AG09309 (cell line): ENCODE measurements around the gene HPCAL4.

ENCODE experiments used
- DNase-seq: peaks from one replicate; pipeline ENCODE4 v3.0.0-alpha.2; 2010; ENCODE audit warnings: low read depth
- H3K4me3 ChIP-seq: 2 replicates; pipeline ENCODE4 v1.5.1; 2011; ENCODE audit warnings: mild to moderate bottlenecking, low read depth, low read length, moderate library complexity; ENCODE audit not compliant: control insufficient read depth
- TF ChIP-seq, protein P1 (sequence below): IDR thresholded peaks from 2 replicates; pipeline ENCODE4 v1.5.1; 2011; ENCODE audit warnings: mild to moderate bottlenecking, low read depth, low read length, inconsistent platforms; ENCODE audit not compliant: insufficient read depth, control insufficient read depth; ENCODE audit errors: missing control alignments

The HPCAL4 gene

DNA sequence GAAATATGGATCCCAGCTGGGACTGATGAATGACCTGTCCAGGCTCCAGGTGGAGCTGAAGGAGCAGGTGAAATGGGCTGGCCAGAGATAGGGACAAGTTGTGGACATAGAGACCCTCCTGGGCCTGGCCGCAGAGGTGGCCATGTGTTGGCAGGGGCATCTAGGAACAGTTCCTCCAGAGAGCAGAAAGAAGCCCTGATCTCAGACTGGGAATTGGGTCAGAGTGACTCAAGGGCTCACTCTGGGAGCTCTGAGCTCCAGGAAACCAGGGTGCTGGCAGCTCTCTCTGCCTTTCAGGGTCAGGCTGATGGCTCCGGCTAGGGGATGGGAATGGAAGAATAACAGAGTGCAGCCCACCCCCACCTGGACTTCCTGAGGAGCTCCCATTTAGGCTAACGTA is 22.3 kb downstream of the HPCAL4 start:
- no peak overlapping the region for H3K4me3 ChIP-seq
- TF ChIP-seq, protein P1, sequence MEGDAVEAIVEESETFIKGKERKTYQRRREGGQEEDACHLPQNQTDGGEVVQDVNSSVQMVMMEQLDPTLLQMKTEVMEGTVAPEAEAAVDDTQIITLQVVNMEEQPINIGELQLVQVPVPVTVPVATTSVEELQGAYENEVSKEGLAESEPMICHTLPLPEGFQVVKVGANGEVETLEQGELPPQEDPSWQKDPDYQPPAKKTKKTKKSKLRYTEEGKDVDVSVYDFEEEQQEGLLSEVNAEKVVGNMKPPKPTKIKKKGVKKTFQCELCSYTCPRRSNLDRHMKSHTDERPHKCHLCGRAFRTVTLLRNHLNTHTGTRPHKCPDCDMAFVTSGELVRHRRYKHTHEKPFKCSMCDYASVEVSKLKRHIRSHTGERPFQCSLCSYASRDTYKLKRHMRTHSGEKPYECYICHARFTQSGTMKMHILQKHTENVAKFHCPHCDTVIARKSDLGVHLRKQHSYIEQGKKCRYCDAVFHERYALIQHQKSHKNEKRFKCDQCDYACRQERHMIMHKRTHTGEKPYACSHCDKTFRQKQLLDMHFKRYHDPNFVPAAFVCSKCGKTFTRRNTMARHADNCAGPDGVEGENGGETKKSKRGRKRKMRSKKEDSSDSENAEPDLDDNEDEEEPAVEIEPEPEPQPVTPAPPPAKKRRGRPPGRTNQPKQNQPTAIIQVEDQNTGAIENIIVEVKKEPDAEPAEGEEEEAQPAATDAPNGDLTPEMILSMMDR: no peak
- no peak for DNase-seq

DNA sequence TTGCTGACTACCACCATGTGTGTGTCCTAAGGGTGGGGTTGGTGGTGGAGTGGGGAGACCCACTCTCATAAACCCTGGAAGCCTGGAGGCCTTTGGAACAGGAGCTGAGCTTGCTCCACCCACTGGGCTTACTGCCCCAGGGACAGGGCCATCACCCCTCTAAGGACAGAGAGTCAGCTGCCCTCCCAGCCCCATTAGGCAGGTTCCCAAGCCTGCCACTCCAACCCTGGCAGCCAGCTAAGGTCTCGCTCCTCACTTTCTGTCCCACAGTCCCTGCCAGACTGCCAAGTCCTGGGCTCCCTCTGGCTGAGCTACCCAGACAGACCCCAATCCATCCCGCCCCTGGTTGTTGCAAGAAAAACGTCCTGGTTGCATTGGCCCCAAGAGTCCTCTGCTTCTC is 23.1 kb downstream of the HPCAL4 start:
- TF ChIP-seq, protein P1: no peak
- H3K4me3 ChIP-seq: no peak overlapping the region
- no peak for DNase-seq

DNA sequence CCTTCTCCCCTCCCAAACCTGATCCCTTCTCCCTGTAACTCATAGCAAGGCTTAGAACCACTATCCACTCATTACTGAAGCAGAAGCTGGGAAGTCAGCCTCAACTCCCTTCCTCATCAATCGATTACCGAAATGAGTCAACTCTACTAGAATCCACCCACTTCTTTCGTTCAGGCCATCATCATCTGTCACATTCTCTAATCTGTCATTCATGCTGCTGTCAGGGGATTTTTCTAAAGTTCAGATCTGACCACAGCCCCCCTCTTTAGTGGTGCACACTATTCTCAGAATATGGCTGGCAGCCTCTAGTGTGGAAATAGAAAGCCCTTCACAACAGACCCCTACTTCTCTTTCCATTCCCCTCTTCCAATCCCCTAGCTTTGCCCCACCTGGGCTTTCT is 24.5 kb downstream of the HPCAL4 start:
- H3K4me3 ChIP-seq: no peak overlapping the region
- TF ChIP-seq, protein P1: no peak
- DNase-seq: no peak

DNA sequence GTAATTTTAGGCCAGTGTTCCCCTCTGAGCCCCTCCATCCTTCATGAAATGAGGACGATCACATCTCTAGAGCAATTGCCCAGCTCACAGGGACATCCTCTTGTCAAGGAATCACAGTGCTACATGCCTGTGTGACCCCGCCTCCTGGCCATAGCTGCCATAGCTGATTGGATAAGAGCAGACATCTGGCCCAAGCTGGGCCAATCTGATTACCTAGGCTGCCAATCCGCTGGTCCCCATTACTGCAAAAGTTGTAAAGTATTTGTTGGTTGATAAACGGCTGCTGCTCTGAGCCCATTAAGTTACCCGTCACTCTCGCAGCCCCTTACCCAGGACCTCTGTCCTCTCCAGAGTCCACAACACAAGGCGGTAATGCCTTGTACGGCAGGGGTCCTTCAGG is 27.7 kb downstream of the HPCAL4 start:
- DNase-seq: no peak
- TF ChIP-seq, protein P1: no peak
- no peak overlapping the region for H3K4me3 ChIP-seq

DNA sequence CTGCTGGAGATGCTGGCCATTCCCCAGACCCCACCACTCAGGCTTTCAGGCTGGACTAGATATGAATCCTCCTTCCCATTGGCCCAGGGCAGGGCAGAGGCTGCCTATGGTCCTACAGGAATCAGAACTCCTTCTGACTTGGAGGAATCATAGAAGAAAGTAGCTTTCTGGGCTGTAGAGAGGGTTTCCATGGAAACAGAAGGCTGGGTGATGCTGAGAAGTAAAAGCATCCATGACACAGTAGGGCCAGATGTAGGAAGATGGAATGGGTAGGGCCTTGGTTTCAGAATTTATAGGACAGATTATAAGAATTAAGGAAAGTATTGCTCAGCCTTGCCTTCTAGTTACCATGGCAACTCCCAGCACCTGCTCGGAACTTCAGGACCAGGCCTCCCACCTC is 28.4 kb downstream of the HPCAL4 start:
- TF ChIP-seq, protein P1: no peak
- no peak for DNase-seq

DNA sequence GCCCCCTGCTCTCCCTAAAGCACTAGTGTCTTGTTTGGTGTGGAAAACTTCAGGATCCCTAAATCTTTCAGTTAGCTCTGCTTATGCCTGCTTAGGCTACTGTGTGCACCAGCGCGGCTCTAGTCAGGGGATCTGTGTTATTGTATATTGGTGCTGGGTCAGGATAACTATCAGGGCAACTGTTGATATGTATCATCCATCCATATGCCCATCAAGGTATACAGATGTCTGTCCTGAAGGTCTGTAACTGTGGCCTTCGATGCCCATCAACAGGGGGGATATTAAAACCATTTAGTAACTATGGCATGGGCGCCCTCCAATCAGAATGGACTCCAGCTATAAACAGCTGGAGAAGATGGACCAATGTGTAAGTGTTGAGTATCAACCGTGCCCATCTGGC is 31.7 kb downstream of the HPCAL4 start:
- no peak for DNase-seq
- TF ChIP-seq, protein P1: no peak
- no peak overlapping the region for H3K4me3 ChIP-seq

More for the DNA sequence above, 28.4 kb downstream of the HPCAL4 start:
- H3K4me3 ChIP-seq: no peak overlapping the region

DNA sequence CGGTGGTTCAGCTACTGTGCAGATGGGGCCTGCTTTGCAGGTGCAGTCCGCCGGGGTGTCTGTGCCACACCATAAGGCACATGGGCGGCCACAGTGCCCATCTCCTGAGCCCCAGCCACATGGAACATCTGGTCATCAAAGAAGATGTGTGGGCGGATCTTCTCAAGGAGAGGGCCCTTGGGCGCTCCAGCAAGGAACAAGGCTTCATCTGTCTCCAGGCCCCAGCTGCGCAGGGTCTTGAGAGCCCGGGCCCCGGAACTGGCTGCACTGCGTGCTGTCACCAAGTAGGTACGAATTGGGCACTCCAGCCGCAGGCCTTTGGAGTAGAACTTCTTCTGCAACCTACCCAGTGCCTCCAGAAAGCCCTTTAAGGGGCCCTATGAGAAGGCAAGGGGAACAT is 32.1 kb downstream of the HPCAL4 start:
- no peak for DNase-seq
- no peak overlapping the region for H3K4me3 ChIP-seq
- TF ChIP-seq, protein P1: no peak
